ENCODE measurements around the gene NANOS3. TPM values are rescaled to one million over a fixed set of nuclear protein-coding genes. Genes with fewer than 3 reads are reported as not detected.

NANOS3 gene
- total RNA-seq, 1 donor from 2014 or later = 5.6 TPM

GRCh38 chr19:13885826-13886365 lies 9.0 kb downstream of the NANOS3 start:
- no peak for DNase-seq

- DNase-seq = no peak
Observed at GRCh38 chr19:13887018-13887436, 10.1 kb downstream of the NANOS3 start.

DNA sequence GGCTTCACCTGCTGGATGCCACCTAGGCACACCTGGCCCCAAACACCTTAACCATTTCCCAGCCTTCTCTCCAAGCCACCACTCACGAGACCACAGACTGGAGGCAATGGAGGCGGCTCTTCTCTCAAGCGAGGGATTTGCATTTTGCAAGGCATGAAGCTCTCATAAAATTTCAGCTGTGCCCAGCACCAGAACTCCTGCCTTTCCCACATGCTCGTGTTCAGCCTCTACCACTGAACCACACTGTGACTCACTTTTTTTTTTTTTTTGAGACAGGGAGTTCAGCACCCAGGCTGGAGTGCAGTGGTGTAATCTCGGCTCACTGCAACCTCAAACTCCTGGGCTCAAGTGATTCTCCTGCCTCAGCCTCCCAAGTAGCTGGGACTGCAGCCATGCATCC lies 10.6 kb downstream of the NANOS3 start:
- no peak for DNase-seq

- no peak for DNase-seq
Observed at GRCh38 chr19:13888281-13888680, 11.3 kb downstream of the NANOS3 start.

GRCh38 chr19:13890136-13890535 lies 13.2 kb downstream of the NANOS3 start:
- no peak for DNase-seq

GRCh38 chr19:13892870-13893269 lies 15.9 kb downstream of the NANOS3 start:
- DNase-seq = no peak

DNA sequence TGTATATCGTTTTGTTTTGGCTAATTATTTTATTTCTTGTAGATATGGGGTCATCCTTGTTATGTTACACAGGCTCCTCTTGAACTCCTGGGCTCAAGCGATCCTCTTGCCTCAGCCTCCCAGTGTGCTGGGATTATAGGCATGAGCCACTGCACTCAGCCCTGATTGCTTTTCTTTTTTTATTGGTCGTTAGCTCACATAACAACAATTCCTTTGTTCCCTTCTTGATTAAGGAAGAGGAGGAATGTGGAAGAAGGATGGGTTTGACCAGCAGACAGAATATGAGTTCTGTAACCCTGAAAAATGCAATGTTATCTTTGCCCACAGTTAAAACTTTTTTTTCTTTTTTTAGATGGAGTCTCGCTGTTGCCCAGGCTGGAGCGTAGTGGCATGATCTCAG lies 17.6 kb downstream of the NANOS3 start:
- no peak for DNase-seq

- no peak for DNase-seq
Observed at GRCh38 chr19:13896227-13896626, 19.3 kb downstream of the NANOS3 start.

GRCh38 chr19:13899393-13899792 lies 22.5 kb downstream of the NANOS3 start:
- DNase-seq = no peak

DNA sequence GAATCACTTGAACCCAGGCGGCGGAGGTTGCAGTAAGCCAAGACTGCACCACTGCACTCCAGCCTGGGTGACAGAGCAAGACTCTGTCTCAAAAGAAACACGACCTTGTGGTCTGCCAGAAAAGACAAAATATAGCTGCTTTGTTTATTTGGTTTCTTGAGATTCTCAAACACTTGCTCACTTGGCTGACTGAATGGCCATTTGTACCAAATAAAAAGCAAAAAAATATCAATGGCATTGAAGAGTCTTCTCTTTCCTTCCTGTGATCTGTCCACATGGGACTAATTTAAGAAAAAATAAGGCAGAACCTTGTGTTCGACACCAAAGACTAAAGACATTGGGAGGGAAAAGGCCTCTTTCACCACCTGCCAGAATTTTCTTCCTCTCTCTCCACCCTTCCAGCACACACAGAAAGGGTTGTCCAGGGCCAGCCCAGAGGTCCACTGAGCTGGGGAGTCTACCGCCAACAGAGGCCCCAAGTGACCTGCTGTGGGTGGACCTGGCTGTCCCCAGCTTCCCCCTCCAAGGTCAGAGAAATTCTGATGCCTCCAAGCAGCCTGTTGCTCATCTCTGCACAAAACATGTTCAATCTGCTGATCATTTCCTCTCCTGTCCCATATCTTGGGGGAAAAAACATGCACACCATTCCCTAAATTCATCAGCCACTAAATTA lies 23.1 kb downstream of the NANOS3 start:
- DNase-seq = no peak

DNA sequence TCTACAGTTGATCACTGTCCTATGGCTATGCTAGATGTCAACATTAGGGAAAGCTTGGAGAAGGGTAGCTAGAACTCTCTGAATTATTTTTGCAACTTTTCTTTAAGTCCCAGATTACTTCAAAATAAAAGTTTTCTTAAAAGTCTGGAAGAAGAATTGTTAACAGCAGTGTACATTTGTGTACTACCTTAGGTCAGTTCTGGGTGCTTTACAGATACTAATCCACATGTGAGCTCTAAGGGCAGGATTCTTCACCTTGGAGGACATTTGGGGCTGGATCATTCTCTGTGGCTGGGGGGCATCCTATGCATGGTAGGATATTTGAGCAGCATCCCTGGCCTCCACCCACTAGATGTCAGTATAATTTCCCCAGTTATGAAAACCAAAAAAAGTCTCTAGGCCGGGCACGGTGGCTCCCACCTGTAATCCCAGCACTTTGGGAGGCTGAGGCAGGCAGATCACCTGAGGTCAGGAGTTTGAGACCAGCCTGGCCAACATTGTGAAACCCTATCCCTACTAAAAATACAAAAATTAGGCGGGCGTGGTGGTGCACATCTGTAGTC lies 26.1 kb downstream of the NANOS3 start:
- no peak for DNase-seq

GRCh38 chr19:13905634-13906520 lies 28.9 kb downstream of the NANOS3 start, which contains the start of the genes BRME1 and CC2D1A:
TSS of gene BRME1 (minus strand) at chr19:13906117. CDS start at chr19:13904892, 1,225 bp downstream.
TSS of gene CC2D1A (plus strand) at chr19:13906201. CDS start at chr19:13906442, 241 bp downstream.
- peak; percentile 90 for DNase-seq

DNA sequence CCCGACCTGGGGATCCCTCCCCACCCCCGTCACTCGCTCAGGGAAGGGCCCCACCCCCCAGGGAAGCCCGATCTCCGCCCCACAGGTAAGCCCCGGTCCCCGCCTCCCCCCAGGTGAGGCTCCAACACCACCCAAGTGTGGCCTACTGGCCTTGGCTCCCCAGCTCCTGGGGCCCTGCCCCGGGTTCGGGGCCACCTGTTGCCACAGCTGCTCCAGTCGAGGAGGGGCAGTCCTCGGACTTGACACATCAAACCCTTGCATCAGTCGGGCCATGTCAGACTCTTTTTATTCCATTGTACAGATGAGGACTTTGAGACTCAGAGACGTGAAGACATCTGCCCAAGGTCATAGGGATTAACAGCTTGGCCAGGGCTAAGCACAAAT lies 29.6 kb downstream of the NANOS3 start:
- no peak for DNase-seq

DNA sequence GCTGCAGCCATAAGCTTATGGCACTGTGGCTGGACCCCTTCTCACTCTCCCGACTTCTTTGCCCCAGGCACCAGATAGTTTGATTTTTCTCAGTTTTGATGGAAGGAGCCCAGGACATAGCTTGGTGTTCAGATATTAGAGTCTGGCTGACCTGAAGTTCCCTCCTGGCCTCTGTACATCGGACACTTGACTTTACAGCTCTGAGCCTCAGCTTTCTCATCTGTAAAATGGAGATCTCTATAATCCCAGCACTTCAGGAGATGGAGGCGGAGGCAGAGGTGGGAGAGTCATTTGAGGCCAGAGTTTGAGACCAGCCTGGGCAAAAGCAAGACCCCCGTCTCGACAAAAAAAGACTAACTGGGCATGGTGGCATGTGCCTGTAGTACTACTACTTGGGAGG lies 30.0 kb downstream of the NANOS3 start:
- DNase-seq = no peak

DNA sequence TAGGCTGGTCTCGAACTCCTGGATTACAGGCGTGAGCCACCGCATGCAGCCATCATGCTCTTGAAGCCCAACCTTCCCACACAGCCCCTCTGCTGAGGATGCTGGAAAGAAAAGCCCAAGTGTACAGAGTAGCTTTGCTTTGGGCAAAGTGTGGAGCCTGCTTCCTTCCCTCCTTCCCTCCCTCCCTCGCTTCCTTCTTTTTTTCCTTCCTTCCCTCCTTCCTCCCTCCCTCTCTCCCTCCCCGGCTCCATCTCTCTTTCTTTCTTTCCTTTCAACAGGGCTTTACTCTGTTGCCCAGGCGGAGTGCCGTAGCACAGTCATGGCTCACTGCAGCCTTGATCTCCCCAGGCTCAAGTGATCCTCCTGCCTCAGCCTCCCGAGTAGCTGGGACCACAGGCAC lies 31.7 kb downstream of the NANOS3 start:
- DNase-seq = no peak

DNA sequence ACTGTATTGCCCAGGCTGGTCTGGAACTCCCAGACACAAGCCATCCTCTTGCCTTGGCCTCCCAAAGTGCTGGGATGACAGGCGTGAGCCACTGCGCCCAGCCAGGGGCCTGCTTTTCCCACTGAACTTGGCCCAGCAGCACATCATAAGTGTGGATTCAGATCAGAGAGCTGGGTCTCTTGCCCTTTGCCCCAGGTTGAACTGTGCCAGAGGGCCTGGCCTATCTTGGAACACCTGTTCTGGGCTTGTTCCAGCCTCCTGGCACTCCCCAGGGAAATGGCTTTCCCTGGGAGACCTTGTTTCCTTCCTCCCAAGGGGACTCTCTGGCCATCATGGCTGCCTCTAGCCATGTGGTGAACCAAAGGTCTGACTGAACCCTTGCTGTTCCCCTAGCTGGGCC lies 32.5 kb downstream of the NANOS3 start:
- no peak for DNase-seq

DNA sequence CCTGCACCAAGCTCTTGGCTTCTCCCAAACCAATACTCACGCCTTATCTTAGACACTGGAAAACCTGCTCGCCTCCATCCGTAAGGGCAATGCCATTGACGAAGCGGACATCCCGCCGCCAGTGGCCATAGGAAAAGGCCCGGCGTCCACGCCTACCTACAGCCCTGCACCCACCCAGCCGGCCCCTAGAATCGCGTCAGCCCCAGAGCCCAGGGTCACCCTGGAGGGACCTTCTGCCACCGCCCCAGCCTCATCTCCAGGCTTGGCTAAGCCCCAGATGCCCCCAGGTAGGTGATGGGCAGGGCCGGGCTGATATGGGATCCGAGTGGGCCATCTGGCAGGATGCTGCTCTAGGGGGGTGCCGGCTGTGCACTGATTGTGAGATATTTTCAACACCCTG lies 36.4 kb downstream of the NANOS3 start:
- no peak for DNase-seq

DNA sequence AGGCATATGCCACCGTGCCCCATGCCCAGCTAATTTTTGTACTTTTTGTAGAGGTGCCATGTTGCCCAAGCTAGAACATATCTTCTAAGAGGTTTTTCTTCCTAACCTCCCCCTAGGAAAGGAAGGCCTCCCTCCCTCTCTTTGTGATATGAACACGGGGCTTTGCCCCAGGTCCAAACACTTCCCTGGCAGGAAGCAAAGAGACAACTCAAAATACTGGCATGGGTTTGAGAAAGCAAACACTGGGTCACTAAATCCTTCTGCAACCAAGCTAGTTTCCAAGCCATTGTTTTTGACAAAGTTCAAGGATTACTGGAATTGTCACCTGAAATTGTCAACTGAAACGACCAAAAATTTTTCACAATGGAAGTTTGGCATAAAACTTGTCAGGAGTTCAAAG lies 37.8 kb downstream of the NANOS3 start:
- no peak for DNase-seq

GRCh38 chr19:13917888-13918406 lies 41.0 kb downstream of the NANOS3 start:
- no peak for DNase-seq

DNA sequence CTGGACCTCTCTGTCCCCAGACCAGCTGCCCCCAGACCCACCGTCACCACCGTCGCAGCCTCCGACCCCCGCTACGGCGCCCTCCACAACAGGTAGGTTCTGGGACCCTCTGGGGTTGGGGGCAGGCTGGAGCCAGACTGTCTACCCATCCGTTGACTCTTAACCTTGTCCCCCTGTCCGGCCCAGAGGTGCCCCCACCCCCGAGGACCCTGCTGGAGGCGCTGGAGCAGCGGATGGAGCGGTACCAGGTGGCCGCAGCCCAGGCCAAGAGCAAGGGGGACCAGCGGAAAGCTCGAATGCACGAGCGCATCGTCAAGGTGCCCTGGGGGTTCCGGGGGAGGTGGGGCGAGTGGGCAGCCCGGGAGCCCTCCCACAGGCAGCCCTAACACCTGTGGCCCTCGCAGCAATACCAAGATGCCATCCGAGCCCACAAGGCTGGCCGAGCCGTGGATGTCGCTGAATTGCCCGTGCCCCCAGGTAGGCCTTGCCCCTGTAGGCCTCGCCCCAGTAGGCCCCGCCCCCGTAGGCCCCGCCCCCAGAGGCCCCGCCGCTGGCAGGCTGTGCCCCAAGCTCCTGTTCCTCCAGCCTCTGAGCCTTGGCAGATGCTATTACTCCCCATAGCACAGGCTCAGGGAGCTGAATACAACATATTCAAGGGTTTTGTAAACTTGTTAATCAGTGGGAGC lies 41.9 kb downstream of the NANOS3 start:
- no peak for DNase-seq

GRCh38 chr19:13920524-13920923 lies 43.6 kb downstream of the NANOS3 start:
- no peak for DNase-seq
